Mesenteric fat pad (tissue), 1 donor: ENCODE results near the gene PGM2L1. TPM values are rescaled to one million over a fixed set of nuclear protein-coding genes. Genes with fewer than 3 reads are reported as not detected.
"Not testable (repeated sequence)": the region's sequence is repeated elsewhere in the genome, so short reads cannot be mapped to it uniquely, and the experiment has no call there.

ENCODE experiments used
- DNase-seq: peaks from one replicate; pipeline ENCODE4 v3.0.0-alpha.2; 2020; ENCODE audit warnings: low spot score
- total RNA-seq: library from RNA; stranded (reverse); fragmentation: NEBNext Ultra II Directional; extraction: Animal tissue kit (Norgen Biotek cat#: 25700); gene quantifications from one replicate; pipeline ENCODE4 v1.2.1, GENCODE V29; 2021
- donor health status: DM: yes; HTN: yes; CAD: no.

Gene PGM2L1
- total RNA-seq, 1 donor from 2014 or later = 2.8 TPM

DNA sequence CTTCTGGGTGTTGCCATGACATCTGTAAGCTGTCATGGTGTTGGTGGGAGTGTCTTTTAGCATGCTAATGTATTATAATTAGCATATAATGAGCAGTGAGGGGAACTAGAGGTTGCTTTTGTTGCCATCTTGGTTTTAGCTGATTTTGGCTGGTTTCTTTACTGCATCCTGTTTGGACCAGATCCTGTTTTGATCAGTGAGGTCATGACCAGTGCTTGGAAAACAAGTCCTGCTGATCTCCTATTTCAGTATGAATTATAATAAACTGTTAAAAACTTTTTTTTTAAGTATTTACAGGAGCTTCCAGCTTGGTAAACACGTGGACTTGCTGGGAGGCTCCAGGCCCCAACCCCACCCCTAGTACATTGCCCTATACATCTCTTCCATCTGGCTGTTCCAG is 56.3 kb downstream of the PGM2L1 start:
- no peak for DNase-seq

- DNase-seq = no peak
Measured at GRCh38 chr11:74339619-74340018, 58.6 kb downstream of the PGM2L1 start.

DNA sequence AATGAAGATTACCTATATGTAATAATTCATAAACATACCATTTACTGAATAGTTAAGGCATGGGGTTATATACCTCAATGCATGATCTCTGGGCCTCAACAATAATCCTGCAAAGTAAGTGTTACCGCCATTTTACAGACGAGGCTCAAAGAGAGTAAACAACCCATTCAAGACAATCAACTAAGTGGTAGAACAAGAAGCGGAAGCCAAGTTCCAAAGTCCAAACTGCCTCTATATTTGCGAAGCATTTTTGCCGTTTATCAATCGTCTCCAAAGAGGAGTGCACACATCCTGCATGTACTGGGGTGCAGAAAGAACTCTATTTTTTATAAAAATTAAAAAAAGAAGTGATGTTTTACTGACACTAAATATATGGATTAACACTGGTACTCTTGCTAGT is 59.3 kb downstream of the PGM2L1 start:
- no peak for DNase-seq

GRCh38 chr11:74333193-74333592 is 65.0 kb downstream of the PGM2L1 start:
- no peak for DNase-seq

DNA sequence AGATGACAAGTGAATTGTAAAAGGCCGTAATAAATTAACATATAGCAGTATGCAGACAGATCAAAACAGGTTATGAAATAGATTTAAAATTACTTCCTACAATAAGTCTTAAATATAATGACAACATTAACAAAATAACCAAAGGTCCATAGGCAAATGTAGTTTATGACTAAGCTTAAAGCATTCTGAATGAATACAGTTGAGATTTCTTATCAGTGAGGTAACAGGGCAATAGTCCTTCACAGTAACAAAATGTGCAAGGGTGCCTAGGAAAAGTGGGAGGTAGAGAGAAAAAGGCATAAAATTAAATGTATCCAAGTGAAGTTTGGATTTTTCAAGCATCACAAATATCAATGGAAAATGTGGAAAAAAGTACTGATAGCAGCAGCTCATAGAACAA is 65.9 kb downstream of the PGM2L1 start:
- no peak for DNase-seq

- not testable (repeated sequence) for DNase-seq
Measured at GRCh38 chr11:74331000-74331399, 67.2 kb downstream of the PGM2L1 start.

GRCh38 chr11:74330075-74330858 is 68.0 kb downstream of the PGM2L1 start:
- DNase-seq = no peak

- DNase-seq = no peak
Measured at GRCh38 chr11:74327076-74327475, 71.2 kb downstream of the PGM2L1 start.

DNA sequence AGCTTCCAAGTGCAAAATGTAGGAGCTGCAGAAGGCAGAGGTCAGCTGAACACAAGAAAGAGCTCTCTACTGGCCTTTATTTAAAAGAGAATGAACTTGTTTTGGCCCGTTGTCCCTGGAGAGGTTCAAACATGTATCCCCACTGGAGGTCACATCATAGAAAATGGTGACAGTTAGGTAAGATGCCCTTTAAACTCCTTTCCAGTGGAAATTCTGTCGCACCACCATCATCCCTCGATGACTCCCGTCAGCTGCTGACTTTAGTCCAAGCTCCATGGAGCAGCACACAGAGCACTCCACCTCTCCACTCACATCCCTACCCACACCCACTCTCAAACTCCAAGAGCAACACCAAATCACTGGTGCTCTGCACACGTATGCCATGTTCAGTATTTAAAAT is 71.6 kb downstream of the PGM2L1 start:
- DNase-seq = no peak

- DNase-seq = no peak
Measured at GRCh38 chr11:74325649-74326645, 72.3 kb downstream of the PGM2L1 start.

DNA sequence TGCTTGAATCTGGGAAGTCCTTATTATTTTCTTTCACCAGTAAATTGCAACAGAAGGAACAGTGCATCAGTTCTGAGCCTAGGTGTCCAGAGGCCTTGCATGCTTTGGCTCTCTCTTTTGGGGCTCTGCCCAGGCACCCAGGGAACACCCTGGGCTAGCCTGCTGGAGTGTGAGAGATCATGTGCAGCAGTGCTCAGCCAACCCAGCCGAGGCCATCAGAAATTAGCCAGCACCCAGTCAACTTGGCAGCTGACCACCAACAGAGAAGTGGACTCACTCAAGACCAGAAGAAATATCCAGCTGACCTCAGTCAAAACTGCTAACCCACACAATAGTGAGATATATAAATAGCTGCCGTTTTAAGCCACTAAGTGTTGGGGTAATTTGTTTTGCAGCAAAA is 75.6 kb downstream of the PGM2L1 start:
- no peak for DNase-seq

GRCh38 chr11:74321487-74322188 is 76.6 kb downstream of the PGM2L1 start:
- DNase-seq = no peak

DNA sequence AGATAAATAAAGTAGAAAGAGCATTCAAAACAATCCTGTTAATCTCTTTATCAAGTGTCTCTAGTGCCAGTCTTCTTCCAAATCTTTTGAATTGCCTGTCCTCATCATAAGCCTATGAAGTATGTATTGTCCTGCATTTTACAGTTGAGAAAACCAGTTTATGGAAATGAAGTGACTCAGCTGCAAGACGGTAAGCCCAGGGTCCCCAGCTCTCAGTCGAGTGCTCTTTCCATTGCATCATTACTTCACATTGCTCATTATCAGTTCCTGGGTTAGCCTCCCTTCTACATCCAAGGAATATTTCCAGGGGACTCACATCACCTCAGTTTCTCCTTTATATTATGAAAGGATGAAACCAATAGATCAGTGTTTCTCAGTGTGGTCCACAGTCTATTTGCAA is 77.7 kb downstream of the PGM2L1 start:
- no peak for DNase-seq

- no peak for DNase-seq
Measured at GRCh38 chr11:74319139-74319816, 79.0 kb downstream of the PGM2L1 start.

GRCh38 chr11:74318241-74318932 is 79.8 kb downstream of the PGM2L1 start:
- no peak for DNase-seq

- DNase-seq = no peak
Measured at GRCh38 chr11:74316772-74317505, 81.3 kb downstream of the PGM2L1 start.

DNA sequence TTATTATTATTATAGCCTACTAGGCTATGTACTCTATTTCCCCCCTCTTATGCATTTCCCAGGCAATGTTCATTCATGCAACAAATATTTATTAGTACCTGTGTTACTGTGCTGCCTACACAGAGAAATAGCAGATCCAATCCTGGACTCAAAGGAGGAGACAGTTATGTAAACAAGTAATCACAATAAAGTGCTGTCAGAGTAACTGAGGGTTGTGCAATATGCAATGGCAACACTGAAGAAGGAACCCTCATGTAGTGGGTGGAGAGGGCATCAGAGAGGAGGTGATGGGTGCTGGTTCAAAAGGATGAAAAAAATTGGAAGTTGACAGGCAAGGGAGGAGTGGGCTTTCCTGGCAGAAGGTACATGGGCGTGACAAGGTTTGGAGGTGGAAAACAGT is 85.9 kb downstream of the PGM2L1 start:
- DNase-seq = no peak

- peak; percentile 93 for DNase-seq
Measured at GRCh38 chr11:74311352-74311926, 86.8 kb downstream of the PGM2L1 start, which contains the start of gene P4HA3. P4HA3 (minus strand) TSS chr11:74311640; CDS start chr11:74311611, 29 bp downstream.

DNA sequence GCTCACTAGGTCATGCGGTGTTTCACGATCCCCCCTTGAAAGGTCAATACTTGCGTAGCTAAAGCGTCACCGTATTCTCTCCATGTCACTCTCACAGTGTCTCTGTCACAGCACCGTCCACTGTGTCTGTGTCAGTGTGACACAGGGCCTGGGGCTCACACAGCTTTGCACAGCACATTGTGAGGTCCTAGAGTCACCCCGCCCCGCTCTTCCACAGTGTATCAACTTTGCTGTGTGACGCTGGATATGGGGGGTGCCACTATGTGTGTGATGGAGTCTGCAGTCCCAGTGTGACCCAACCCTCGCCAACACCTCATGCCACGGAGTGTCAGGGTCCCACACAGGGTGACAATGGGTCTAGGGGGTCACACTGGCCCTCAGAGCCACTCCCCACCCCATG is 87.4 kb downstream of the PGM2L1 start:
- no peak for DNase-seq
